Vagina (tissue), 2 donors: Measurements from ENCODE around the gene AGMAT. TPM values are rescaled to one million over a fixed set of nuclear protein-coding genes. Genes with fewer than 3 reads are reported as not detected.
A peak's percentile ranks its signal among the peaks of the same experiment; 100 is the strongest.

Source experiments
- DNase-seq, 2 donors: peaks; one replicate each; pipeline ENCODE4 v3.0.0-alpha.2; 2017; ENCODE audit errors: extremely low spot score in 2 of 2
- H3K27ac ChIP-seq: fragments of 200-600 bp; sonication (generic); one replicate; pipeline ENCODE4 v1.5.1; 2019
- H3K27me3 ChIP-seq: fragments of 200-600 bp; sonication (generic); one replicate; pipeline ENCODE4 v1.5.1; 2019
- H3K36me3 ChIP-seq, 2 donors: fragments of 200-600 bp; sonication (generic); one replicate each; pipeline ENCODE4 v1.5.1; 2017 to 2019
- H3K4me1 ChIP-seq: fragments of 200-600 bp; sonication (generic); one replicate; pipeline ENCODE4 v1.5.1; 2019
- H3K4me3 ChIP-seq, 2 donors: fragments of 200-600 bp; sonication (generic); 1 replicate in 1 of 2; 2 replicates in 1 of 2; pipeline ENCODE4 v1.5.1; 2016 to 2019
- H3K9me3 ChIP-seq: fragments of 200-600 bp; sonication (generic); one replicate; pipeline ENCODE4 v1.5.1; 2019
- POLR2A ChIP-seq, 2 donors: fragments of 450-650 bp; IDR thresholded peaks; one replicate each; pipeline ENCODE4 v1.6.1; 2017; ENCODE audit warnings: antibody characterized with exemption in 2 of 2, mild to moderate bottlenecking in 2 of 2, moderate library complexity in 2 of 2
- POLR2AphosphoS5 ChIP-seq, 2 donors: sonication (generic); formaldehyde crosslinking; IDR thresholded peaks; one replicate each; pipeline ENCODE4 v1.9.0; 2017; ENCODE audit warnings: antibody characterized with exemption in 2 of 2, mild to moderate bottlenecking in 2 of 2, low read depth in 1 of 2; ENCODE audit not compliant: insufficient read depth in 1 of 2
- intact Hi-C: fragments of 100-400 bp; cut with DNase I; formaldehyde crosslinking; loops from one replicate; pipeline ENCODE4 v1.15.1; 2023
- small RNA-seq: library from RNA; depleted of rRNA; stranded (forward); fragments of <200 nt; gene quantifications from one replicate; pipeline ENCODE3, GENCODE V24; 2016
- total RNA-seq: library from RNA; depleted of rRNA; stranded (reverse); fragments of >200 nt; gene quantifications from one replicate; pipeline ENCODE4 v1.2.3, GENCODE V29; 2016
- TF ChIP-seq, protein P1 (sequence below), 3 experiments: fragments of 450-650 bp in 2 of 3; fragments of 200-600 bp in 1 of 3; sonication (generic) in 1 of 3; IDR thresholded peaks; one replicate each; pipeline ENCODE4 v1.5.1; 2017 to 2019; ENCODE audit warnings: antibody characterized with exemption in 3 of 3, mild to moderate bottlenecking in 2 of 3, moderate library complexity in 2 of 3

Gene AGMAT
- total RNA-seq, 1 donor from 2014 or later: 1.5 TPM

DNA sequence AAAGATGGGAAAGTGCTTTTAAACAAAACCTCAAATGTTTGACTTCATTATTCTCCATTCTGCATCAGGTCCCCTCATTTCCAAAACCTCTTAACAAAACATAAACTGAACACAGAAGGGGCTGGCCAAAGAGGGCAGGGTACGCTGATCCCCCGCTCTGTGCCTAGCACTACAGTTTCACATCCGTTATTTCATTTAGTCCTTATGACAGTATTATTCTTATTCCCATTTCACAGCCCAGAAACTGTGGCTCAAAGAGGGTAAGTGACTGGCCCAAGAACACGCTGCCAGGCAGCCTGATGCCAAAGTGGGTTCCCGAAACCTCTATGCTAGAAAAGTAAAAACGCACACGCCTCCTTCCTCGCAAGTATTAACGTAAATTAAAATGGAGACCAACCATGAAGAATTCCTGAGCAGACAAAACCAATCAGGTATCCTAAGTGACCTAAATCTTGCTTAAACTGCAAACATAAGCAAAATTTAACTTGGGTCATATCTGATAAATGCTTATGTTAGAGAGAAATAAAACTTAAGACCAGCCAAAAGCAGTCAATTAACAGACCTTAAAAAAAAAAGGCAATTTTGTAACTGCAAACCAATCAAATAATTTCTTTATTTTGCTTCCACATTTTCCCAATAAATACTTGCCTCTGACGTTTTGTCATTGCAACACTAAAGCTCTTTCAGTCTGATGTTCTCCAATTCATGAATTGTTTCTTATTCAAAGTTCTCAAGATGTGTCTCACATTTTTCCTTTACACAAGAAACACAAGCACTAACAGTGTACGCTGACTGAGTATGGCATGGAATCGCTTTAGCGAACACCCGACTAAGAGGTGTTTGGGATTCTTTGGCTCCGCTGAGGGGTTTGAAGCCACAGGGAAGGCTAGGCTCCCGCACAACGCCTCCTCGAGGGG lies 61.5 kb downstream of the AGMAT start:
- intact Hi-C loops: no loop called here
- no peaks in the 10 kb centered on the region for H3K36me3 ChIP-seq
- H3K27ac ChIP-seq: peak overlapping the region; percentile 94
- DNase-seq: no peak
- H3K4me1 ChIP-seq: peaks cover 36% of the 10 kb centered on the region
- TF ChIP-seq, protein P1, sequence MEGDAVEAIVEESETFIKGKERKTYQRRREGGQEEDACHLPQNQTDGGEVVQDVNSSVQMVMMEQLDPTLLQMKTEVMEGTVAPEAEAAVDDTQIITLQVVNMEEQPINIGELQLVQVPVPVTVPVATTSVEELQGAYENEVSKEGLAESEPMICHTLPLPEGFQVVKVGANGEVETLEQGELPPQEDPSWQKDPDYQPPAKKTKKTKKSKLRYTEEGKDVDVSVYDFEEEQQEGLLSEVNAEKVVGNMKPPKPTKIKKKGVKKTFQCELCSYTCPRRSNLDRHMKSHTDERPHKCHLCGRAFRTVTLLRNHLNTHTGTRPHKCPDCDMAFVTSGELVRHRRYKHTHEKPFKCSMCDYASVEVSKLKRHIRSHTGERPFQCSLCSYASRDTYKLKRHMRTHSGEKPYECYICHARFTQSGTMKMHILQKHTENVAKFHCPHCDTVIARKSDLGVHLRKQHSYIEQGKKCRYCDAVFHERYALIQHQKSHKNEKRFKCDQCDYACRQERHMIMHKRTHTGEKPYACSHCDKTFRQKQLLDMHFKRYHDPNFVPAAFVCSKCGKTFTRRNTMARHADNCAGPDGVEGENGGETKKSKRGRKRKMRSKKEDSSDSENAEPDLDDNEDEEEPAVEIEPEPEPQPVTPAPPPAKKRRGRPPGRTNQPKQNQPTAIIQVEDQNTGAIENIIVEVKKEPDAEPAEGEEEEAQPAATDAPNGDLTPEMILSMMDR (IDR thresholded peaks at IDR 0.05): no peak
- TF ChIP-seq POLR2AphosphoS5 (IDR thresholded peaks at IDR 0.05; ENCODE audit: insufficient read depth in 1 of 2, low read depth in 1 of 2) (no peak), POLR2A (IDR thresholded peaks at IDR 0.05) (no peak)
- no peaks in the 10 kb centered on the region for H3K27me3 ChIP-seq
- peak overlapping the region; percentile 72 to 83 for H3K4me3 ChIP-seq
- no peaks in the 10 kb centered on the region for H3K9me3 ChIP-seq

DNA sequence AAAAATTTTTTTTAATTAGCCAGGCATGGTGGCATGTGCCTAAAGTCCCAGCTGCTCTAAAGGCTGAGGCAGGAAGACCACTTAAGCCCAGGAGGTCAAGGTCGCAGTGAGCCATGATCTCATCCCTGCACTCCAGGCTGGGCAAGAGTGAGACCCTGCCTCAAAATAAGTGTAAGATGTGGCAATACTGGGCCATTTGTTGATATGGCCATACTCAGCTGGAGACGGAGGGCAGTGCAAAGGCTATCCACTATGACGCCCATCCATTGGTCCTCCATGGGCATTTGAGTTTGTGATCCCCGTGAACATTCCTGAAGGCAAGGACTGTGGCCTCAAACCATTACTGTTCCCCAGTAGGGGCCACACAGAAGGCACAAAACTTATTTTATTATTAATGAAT lies 62.3 kb downstream of the AGMAT start:
- H3K4me1 ChIP-seq: peaks cover 28% of the 10 kb centered on the region
- H3K4me3 ChIP-seq: no peak overlapping the region
- H3K9me3 ChIP-seq: no peaks in the 10 kb centered on the region
- TF ChIP-seq POLR2AphosphoS5 (IDR thresholded peaks at IDR 0.05; ENCODE audit: insufficient read depth in 1 of 2, low read depth in 1 of 2) (no peak), POLR2A (IDR thresholded peaks at IDR 0.05) (no peak)
- TF ChIP-seq, protein P1 (IDR thresholded peaks at IDR 0.05): no peak
- H3K27ac ChIP-seq: no peak overlapping the region
- DNase-seq: no peak
- no peaks in the 10 kb centered on the region for H3K27me3 ChIP-seq
- intact Hi-C loops: no loop called here
- H3K36me3 ChIP-seq: no peaks in the 10 kb centered on the region

Small RNAs within 50 kb of the gene (small RNA-seq; reads per million reads assigned to genes)
- gene CD24P1 (not detected), gene RNU7-179P (not detected), gene SCARNA21B (not detected)

Other genes starting within 250 kb of the AGMAT start
- 57.2 TPM for gene EFHD2, start 175.2 kb downstream of the AGMAT start, total RNA-seq
- gene CTRC, start 146.6 kb downstream of the AGMAT start, total RNA-seq: not detected
- gene CELA2A, start 128.3 kb downstream of the AGMAT start, total RNA-seq: not detected
- not detected for gene CELA2B, start 108.9 kb downstream of the AGMAT start, total RNA-seq
- 22.1 TPM for gene CASP9, start 60.8 kb downstream of the AGMAT start, total RNA-seq
- gene DNAJC16, start 58.2 kb downstream of the AGMAT start, total RNA-seq: 29.5 TPM
- 59.2 TPM for gene DDI2, start 32.4 kb upstream of the AGMAT start, total RNA-seq
- 56.2 TPM for gene PLEKHM2, start 99.3 kb upstream of the AGMAT start, total RNA-seq
- gene SLC25A34, start 151.2 kb upstream of the AGMAT start, total RNA-seq: 3.2 TPM
- gene TMEM82, start 157.4 kb upstream of the AGMAT start, total RNA-seq: not detected
- 45.2 TPM for gene FBLIM1, start 173.7 kb upstream of the AGMAT start, total RNA-seq
- 1.5 TPM for gene UQCRHL, start 222.6 kb upstream of the AGMAT start, total RNA-seq